ENCODE measurements around the gene CYP24A1.

The CYP24A1 gene

GRCh38 chr20:54173653-54174456, at the start of gene CYP24A1:
TSS of gene CYP24A1 (minus strand) at chr20:54173986. CDS start at chr20:54173579, 407 bp downstream.
- Histone ChIP-seq H3K4me3 (replicated peaks; ENCODE audit: low read depth, low read length) (no peak within 1 kb of the TSS), H3K27me3 (replicated peaks; ENCODE audit: control insufficient read depth, insufficient read depth, low read length) (peaks cover 7% of the 10 kb centered on the region), H3K36me3 (ENCODE audit: control insufficient read depth, insufficient read depth, low read length) (no peaks in the 10 kb centered on the region)
- TF ChIP-seq, protein P1, sequence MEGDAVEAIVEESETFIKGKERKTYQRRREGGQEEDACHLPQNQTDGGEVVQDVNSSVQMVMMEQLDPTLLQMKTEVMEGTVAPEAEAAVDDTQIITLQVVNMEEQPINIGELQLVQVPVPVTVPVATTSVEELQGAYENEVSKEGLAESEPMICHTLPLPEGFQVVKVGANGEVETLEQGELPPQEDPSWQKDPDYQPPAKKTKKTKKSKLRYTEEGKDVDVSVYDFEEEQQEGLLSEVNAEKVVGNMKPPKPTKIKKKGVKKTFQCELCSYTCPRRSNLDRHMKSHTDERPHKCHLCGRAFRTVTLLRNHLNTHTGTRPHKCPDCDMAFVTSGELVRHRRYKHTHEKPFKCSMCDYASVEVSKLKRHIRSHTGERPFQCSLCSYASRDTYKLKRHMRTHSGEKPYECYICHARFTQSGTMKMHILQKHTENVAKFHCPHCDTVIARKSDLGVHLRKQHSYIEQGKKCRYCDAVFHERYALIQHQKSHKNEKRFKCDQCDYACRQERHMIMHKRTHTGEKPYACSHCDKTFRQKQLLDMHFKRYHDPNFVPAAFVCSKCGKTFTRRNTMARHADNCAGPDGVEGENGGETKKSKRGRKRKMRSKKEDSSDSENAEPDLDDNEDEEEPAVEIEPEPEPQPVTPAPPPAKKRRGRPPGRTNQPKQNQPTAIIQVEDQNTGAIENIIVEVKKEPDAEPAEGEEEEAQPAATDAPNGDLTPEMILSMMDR (IDR thresholded peaks at IDR 0.05; ENCODE audit: insufficient read depth, low read length, poor library complexity, severe bottlenecking), result no peak
- DNase-seq (ENCODE audit: extremely low read depth, insufficient read length), result no peak

DNA sequence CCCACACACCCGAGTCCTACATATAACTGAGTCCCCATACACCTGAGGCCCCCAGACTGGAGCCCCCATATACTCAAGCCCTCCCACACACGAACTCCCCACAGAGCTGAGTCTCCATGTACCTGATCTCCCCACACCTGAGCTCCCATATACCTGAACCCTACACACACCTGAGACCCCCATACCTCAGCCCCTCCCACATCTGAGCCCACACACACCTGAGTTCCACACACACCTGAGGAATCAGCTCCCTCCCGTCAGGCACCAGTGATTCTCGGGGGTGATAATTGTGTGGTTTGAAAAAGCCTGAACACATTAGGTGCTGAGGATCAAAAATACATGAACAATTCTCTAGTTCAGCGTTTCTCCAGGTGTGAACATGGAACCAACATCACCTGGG, 49.5 kb upstream of the CYP24A1 start:
- TF ChIP-seq, protein P1 (IDR thresholded peaks at IDR 0.05; ENCODE audit: insufficient read depth, low read length, poor library complexity, severe bottlenecking), result no peak
- Histone ChIP-seq H3K4me3 (replicated peaks; ENCODE audit: low read depth, low read length) (no peak overlapping the region), H3K36me3 (ENCODE audit: control insufficient read depth, insufficient read depth, low read length) (no peaks in the 10 kb centered on the region), H3K27me3 (replicated peaks; ENCODE audit: control insufficient read depth, insufficient read depth, low read length) (no peaks in the 10 kb centered on the region)
- no peak for DNase-seq (ENCODE audit: extremely low read depth, insufficient read length)

GRCh38 chr20:54221996-54222890, 48.5 kb upstream of the CYP24A1 start:
- no peaks in the 10 kb centered on the region for H3K27me3 ChIP-seq (replicated peaks; ENCODE audit: control insufficient read depth, insufficient read depth, low read length)
- H3K4me3 ChIP-seq (replicated peaks; ENCODE audit: low read depth, low read length), result no peak overlapping the region
- DNase-seq (ENCODE audit: extremely low read depth, insufficient read length), result no peak
- TF ChIP-seq, protein P1 (IDR thresholded peaks at IDR 0.05; ENCODE audit: insufficient read depth, low read length, poor library complexity, severe bottlenecking), result no peak
- H3K36me3 ChIP-seq (ENCODE audit: control insufficient read depth, insufficient read depth, low read length), result no peaks in the 10 kb centered on the region

DNA sequence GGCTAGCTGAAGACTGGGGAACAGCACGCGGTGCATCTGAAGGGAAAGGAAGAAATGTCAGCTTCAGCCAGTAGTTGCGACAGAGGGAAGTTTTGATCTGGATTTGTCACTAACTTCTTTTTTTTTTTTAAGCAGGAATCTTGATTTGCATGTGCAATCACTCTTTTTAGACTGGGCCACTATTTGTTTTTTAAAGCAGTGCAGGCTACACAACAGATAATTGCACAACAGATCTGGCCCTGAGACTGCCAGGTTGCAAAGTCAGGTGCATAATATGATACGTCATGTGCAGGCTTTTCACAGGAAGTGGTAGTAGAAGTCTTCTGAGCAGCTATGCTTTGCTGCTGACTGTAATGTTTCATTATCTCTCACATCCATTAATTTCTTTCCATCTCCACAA, 47.6 kb upstream of the CYP24A1 start:
- TF ChIP-seq, protein P1 (IDR thresholded peaks at IDR 0.05; ENCODE audit: insufficient read depth, low read length, poor library complexity, severe bottlenecking), result no peak
- Histone ChIP-seq H3K36me3 (ENCODE audit: control insufficient read depth, insufficient read depth, low read length) (no peaks in the 10 kb centered on the region), H3K27me3 (replicated peaks; ENCODE audit: control insufficient read depth, insufficient read depth, low read length) (no peaks in the 10 kb centered on the region), H3K4me3 (replicated peaks; ENCODE audit: low read depth, low read length) (no peak overlapping the region)
- DNase-seq (ENCODE audit: extremely low read depth, insufficient read length), result no peak

DNA sequence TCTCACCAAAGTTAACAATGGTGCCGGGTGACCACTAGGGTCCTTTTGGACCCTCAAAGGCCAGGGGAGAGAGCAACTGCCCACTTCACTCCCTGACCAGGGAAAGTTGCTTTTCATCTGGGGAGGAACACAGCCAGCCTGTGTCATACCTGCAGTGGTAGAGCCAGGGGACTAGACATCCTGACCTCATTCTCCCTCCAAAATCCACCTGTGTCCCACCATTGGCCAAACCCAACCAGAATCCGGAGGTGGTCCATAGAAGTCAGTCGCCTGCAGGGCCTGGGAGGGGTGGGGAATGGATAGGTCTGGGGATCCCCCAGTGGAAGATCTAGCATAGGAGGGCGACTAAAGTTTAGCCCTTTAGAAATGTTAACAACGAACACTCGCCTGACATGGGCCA, 46.9 kb upstream of the CYP24A1 start:
- no peaks in the 10 kb centered on the region for H3K36me3 ChIP-seq (ENCODE audit: control insufficient read depth, insufficient read depth, low read length)
- no peak overlapping the region for H3K4me3 ChIP-seq (replicated peaks; ENCODE audit: low read depth, low read length)
- no peaks in the 10 kb centered on the region for H3K27me3 ChIP-seq (replicated peaks; ENCODE audit: control insufficient read depth, insufficient read depth, low read length)
- DNase-seq (ENCODE audit: extremely low read depth, insufficient read length), result no peak
- TF ChIP-seq, protein P1 (IDR thresholded peaks at IDR 0.05; ENCODE audit: insufficient read depth, low read length, poor library complexity, severe bottlenecking), result no peak

All from GM06990 (cell line).